ENCODE measurements around the gene PIK3C2B.
"Not testable (repeated sequence)": the region's sequence is repeated elsewhere in the genome, so short reads cannot be mapped to it uniquely, and the experiment has no call there.

PIK3C2B gene

GRCh38 chr1:204506201-204506968 lies 11.8 kb upstream of the PIK3C2B start:
- DNase-seq (ENCODE audit: low read depth), result peak; percentile 53

- DNase-seq (ENCODE audit: low read depth), result no peak
Observed at GRCh38 chr1:204505674-204506200, 11.1 kb upstream of the PIK3C2B start.

GRCh38 chr1:204503913-204504519 lies 9.4 kb upstream of the PIK3C2B start:
- no peak for DNase-seq (ENCODE audit: low read depth)

GRCh38 chr1:204503122-204503912 lies 8.7 kb upstream of the PIK3C2B start:
- no peak for DNase-seq (ENCODE audit: low read depth)

- no peak for DNase-seq (ENCODE audit: low read depth)
Observed at GRCh38 chr1:204502241-204502640, 7.6 kb upstream of the PIK3C2B start.

GRCh38 chr1:204499511-204500468 lies 5.2 kb upstream of the PIK3C2B start:
- no peak for DNase-seq (ENCODE audit: low read depth)

GRCh38 chr1:204498981-204499380 lies 4.4 kb upstream of the PIK3C2B start:
- DNase-seq (ENCODE audit: low read depth), result no peak

- no peak for DNase-seq (ENCODE audit: low read depth)
Observed at GRCh38 chr1:204495777-204496176, 1.2 kb upstream of the PIK3C2B start.

- no peak for DNase-seq (ENCODE audit: low read depth)
Observed at GRCh38 chr1:204495078-204495753, 611 bp upstream of the PIK3C2B start.

- DNase-seq (ENCODE audit: low read depth), result peak; percentile 27
Observed at GRCh38 chr1:204493984-204494280, 673 bp downstream of the PIK3C2B start.

GRCh38 chr1:204493145-204493983 lies 1.2 kb downstream of the PIK3C2B start:
- no peak for DNase-seq (ENCODE audit: low read depth)

- DNase-seq (ENCODE audit: low read depth), result no peak
Observed at GRCh38 chr1:204491655-204492054, 3.0 kb downstream of the PIK3C2B start.

GRCh38 chr1:204487256-204487615 lies 7.4 kb downstream of the PIK3C2B start:
- DNase-seq (ENCODE audit: low read depth), result no peak

GRCh38 chr1:204486513-204487255 lies 7.9 kb downstream of the PIK3C2B start:
- not testable (repeated sequence) for DNase-seq (ENCODE audit: low read depth)

- no peak for DNase-seq (ENCODE audit: low read depth)
Observed at GRCh38 chr1:204483791-204484190, 10.8 kb downstream of the PIK3C2B start.

GRCh38 chr1:204480515-204480914 lies 14.1 kb downstream of the PIK3C2B start:
- no peak for DNase-seq (ENCODE audit: low read depth)

- DNase-seq (ENCODE audit: low read depth), result no peak
Observed at GRCh38 chr1:204479387-204480136, 15.0 kb downstream of the PIK3C2B start.

GRCh38 chr1:204478921-204479320 lies 15.7 kb downstream of the PIK3C2B start:
- no peak for DNase-seq (ENCODE audit: low read depth)
